Suppressor macrophage (primary cell): ENCODE data around the gene CAPN10.
"Not testable (repeated sequence)": the region's sequence is repeated elsewhere in the genome, so short reads cannot be mapped to it uniquely, and the experiment has no call there.

Source experiments
- DNase-seq, 4 experiments: peaks; one replicate each; pipeline ENCODE4 v3.0.0-alpha.2; 2020 to 2022
- total RNA-seq, 17 experiments: gene quantifications; one replicate each; lab custom pipeline; 2026; ENCODE audit warnings: mixed read lengths in 6 of 17, inconsistent platforms in 3 of 17; lab: John Stamatoyannopoulos, UW

Gene CAPN10, protein sequence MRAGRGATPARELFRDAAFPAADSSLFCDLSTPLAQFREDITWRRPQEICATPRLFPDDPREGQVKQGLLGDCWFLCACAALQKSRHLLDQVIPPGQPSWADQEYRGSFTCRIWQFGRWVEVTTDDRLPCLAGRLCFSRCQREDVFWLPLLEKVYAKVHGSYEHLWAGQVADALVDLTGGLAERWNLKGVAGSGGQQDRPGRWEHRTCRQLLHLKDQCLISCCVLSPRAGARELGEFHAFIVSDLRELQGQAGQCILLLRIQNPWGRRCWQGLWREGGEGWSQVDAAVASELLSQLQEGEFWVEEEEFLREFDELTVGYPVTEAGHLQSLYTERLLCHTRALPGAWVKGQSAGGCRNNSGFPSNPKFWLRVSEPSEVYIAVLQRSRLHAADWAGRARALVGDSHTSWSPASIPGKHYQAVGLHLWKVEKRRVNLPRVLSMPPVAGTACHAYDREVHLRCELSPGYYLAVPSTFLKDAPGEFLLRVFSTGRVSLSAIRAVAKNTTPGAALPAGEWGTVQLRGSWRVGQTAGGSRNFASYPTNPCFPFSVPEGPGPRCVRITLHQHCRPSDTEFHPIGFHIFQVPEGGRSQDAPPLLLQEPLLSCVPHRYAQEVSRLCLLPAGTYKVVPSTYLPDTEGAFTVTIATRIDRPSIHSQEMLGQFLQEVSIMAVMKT
- total RNA-seq = 9.6 to 43.4 (median 17.4) reads per million in 17 experiments

DNA sequence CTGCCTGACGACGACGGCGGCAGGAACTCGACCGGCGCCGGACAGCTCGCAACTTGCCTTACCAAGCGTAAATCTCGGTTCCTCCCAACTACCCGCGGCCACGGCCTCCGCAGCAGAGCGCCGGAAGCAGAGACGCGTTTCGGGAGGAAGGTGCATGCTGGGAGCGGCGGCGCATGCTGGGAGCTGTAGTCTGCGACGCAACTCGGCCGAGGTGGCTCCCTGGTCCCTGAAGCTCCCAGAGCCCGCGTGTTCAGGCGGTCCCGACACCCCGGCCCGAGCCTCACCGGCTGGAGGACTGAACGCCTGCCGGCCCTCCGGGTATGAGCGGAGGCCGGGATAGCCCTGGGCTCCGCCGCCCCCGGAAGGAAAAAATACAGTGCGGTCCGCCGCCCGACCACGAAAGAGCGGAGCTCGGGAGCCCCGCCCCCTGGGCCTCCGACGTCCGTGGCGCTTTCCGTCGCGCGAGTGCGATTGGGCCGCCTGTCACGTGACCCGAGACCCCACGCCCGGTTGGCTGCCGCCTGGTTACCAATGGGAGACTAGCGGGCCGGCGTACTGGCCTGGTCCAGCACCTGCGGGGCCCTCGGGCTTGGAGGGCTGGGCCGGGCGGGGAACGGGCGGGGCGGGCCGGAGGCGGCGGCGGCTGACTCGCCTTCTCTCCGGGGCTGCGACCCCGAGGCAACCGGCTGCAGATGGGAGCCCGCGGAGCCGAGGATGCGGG is at the start of gene CAPN10:
Gene CAPN10, plus strand, starts transcription at position 537 of the 721 bp plus-strand sequence. Its CDS starts 178 bp downstream, at position 715.
- peak; percentile 98 to 99 (median 98) for DNase-seq

DNA sequence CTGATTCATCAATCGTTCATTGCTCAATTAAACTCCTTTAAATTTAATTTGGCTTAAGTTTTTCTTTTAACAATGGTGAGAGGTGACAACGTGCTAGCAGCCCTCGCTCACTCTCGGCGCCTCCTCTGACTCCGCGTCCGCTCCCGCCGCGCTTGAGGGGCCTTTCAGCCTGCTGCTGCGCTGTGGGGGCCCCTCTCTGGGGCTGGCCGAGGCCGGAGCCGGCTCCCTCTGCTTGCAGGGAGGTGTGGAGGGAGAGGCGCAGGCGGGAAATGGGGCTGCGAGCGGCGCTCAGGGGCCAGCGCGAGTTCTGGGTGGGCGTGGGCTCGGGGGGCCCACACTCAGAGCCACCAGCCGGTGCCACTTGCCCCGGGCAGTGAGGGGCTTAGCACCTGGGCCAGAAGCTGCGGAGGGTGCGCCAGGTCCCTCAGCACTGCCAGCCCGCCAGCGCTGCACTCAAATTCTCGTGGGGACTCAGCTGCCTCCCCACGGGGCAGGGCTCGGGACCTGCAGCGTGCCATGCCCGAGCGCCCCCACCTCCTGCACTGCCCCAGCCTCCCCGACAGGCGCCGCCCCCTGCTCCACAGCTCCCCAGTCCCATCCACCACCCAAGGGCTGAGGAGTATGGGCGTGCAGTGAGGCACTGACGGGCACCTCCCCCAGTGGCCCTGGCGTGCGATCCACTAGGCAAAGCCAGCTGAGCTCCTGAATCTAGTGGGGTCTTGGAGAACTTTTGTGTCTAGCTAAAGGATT is 48.3 kb upstream of the CAPN10 start:
- no peak for DNase-seq

DNA sequence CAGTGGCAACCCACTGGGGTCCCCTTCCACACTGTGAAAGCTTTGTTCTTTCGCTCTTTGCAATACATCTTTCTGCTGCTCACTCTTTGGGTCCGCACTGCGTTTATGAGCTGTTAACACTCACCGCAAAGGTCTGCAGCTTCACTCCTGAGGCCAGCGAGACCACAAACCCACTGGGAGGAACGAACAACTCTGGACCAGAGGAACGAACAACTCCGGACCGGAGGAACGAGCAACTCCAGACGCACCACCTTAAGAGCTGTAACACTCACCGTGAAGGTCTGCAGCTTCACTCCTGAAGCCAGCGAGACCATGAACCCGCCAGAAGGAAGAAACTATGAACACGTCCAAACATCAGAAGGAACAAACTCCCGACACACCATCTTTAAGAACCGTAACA is 47.4 kb upstream of the CAPN10 start:
- not testable (repeated sequence) for DNase-seq

DNA sequence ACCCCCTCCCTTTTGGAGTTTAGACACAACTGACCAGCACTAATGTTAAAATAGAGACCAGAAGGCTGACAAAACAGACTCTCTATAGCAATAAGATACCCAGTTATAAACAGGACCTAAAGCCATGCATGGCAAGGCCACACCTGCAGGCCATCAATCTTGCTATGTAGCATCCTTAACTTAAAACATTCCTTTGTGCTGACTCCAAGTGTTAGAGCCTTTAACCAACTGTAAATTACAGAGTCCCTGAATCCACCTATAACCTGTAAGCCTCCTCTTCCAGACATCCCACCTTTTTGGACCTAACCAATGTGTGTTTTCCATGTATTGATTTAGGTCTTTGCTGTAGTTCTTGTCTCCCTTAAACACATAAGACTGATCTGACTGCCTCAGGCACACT is 46.6 kb upstream of the CAPN10 start:
- no peak for DNase-seq

DNA sequence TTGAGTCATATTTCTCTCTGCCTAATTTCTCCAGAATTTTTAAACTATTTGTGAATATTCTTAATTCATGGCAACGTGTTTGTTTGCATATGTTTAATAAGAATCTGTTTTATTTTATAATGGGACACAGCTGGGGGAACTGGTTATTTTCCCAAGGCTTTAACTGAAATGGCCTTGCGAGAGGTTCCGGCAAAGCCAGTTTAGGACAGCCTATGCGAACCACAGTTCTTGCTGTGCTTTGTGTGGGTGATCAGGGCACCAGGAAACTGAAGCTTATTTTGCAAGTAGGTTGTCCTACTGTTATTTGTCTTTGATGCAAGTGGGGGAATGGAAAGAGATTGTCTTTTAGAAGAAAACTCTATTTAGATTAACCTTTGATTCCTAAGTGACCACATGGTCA is 35.2 kb upstream of the CAPN10 start:
- DNase-seq = no peak

DNA sequence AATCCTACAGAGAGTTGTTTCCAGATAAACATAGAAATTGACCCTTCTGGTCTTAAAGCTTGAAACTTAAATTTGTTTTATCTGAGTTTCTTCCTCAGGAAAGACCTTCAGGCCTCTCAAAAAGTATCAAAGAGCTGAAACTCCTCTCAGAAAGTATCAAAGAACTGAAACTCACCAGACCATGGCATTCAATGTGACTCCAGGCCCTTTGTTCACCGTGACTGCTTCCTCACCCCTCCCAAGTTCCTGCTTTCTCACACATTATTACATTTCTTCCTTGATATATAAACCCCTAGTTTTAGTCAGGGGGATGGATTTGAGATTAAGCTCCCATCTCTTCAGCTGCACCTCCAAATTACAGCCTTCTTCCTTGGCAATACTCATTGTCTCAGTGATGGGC is 34.7 kb upstream of the CAPN10 start:
- no peak for DNase-seq

DNA sequence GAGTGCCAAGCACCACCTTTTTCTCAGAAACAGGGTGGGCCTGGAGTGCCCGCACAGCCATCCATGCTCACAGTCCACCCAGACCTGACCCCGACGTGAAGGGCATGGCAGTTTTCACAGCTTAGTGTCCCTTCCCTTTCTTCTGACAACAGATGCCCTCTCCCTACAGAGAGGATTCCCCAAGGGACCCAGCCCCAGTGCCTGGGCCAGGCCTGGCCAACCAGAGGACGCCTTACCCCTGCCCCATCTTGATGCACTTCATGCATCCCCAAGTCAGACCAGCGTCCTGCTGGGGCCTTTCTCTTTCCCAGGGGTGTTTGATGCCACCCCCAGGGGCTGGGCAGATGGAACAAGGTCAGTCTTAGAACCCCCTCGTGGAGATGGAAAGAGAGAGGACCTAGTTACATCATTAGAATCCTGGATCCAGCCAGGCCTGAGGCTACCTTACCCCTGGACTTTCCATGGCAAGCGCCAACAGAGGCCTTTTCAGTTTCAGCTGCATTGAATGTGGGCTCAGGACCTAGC is 32.5 kb upstream of the CAPN10 start:
- DNase-seq = no peak

DNA sequence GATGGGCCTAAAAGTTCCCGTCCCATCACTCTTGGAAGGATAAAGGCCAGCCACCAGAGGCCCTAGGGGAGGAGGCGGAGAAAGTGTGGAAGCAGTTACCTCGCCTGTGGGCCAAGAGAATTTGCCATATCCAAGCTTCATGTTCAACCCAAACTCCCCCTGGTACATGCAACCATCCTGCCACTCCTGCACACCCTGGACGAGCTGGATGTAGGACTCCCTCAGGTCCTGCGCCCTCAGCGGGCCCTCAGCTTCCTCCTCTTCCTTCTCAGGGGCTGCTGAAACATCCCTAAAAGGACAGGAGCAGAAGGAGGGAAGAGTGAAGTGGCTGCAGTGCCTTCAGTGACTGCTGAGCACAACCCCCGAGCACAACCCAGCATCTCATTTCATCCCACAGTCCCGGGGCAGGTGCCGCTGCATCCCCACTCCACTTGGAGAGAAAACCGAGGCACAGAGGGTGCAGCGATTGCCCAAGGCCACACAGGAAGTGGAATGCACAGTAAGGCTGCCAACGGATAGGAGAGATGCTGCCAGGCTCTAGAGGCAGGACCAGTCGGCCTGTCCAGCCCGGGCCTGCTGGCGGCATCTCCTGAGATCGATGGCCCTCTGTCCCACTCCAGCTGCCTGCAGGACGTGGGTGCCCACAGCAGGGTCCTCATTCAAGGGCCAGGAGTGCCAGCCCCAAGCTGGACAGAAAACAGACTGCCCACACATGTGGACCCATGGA is 31.6 kb upstream of the CAPN10 start:
- DNase-seq = no peak

DNA sequence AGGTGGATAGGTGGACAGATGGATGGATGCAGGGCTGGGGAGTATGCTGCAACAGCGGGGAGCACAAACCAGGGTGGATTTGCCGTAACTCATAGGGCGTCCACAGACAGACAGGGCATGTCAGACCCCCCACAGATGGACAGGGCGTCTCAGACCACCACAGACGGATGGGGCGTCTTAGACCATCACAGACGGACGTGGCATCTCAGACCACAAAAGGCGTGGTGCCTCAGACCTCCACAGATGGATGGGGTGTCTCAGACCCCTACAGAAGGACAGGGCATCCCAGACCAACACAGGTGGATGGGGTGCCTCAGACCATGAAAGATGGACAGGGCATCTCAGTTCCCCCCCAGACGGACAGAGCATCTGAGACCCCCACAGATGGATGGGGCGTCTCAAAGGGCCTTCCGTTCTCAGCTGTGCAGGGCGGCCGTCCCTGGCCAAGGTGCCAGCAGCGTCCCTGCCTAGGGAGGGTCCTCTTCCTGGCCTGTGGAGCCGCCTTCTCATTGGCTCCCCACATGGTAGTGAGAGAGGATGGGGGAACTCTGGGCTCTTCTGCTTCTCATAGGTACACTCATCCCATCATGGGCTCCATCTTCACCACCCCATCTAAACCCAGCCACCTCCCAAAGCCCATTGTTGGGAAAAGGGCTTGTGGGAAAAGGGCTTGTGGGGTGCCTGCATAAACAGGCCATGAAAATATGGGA is 30.8 kb upstream of the CAPN10 start:
- no peak for DNase-seq

DNA sequence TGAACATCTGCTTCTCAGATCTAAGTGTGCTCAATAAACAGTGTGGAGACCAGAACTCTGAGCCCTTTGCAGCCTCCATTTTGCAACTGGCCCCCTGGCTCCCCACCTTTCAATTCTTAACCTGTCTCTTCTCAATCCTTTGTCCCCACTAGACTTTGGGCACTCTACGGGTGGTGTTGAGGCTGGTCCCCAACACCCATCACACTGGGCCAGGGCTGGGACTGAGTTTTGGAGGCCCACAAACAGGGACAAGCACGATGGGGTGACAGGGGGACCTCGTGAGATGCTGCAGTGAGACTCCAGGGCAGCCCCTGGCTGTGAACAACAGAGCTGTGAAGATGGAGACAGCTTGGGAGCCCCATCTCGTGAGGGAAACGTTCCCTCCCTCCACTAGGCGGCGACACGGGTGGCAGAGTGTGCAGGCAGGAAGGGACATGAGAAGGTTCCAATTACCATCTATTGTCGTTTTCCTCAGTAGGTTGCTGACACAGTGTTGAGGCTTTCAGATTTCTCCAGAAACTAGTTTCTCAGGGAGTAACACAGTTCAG is 29.9 kb upstream of the CAPN10 start:
- DNase-seq = peak; percentile 33 to 71 (median 52)

DNA sequence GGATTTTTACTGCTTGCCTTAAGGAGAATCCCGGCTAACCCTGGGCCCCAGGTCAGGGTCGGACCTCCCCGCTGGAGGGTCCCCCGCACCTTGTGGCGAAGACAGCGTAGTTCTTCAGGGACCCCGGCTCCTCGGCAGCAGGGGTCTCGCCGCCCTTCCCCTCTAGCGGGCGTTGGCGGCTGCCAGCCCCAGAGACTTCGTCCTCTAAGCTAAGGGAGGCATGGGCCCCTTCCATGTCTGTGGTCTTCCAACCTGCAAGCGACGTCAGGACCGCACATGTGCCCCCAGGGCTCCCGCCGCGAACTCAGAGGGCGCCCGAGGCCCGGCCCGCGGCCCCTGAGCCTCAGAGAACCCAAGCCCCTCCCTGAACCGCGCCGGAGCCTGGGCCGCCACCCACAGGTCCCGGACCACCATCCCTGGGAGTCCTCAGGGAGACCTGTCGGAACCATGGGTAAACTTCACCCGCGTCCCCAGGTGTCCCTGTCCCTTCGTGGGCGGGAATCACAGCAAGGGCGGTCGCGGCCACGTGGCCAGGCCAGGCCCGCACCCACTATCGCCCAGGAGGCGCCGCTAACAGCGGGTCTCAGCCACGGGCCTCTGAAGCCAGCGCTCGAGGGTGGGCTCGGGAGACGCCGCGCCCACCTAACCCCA is 29.3 kb upstream of the CAPN10 start:
- DNase-seq = no peak

DNA sequence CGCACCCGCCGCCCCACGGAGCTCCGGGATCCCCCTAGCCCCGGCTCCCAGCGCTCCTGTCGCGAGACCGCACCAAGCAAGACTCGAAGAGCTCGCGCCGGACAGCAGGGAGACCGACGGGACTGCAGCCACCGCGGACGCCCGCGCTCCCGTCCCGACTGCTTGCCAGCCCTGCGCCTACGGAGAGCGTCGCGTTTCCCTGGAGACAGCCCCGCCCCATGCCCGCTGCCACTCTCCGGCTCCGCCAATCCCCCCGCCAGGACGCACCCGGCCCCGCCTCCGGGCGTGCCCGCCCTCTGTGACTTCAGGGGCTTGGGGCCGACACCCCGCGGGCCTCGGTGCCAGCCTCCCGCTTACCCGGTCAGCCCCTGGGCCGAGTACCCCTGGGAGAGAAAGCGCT is 28.7 kb upstream of the CAPN10 start, which contains the start of gene ANKMY1:
Gene ANKMY1, minus strand, starts transcription at position 181 of the 400 bp plus-strand sequence. CDS start 653 bp downstream, outside the sequence.
- DNase-seq = peak; percentile 69 to 90 (median 76)

DNA sequence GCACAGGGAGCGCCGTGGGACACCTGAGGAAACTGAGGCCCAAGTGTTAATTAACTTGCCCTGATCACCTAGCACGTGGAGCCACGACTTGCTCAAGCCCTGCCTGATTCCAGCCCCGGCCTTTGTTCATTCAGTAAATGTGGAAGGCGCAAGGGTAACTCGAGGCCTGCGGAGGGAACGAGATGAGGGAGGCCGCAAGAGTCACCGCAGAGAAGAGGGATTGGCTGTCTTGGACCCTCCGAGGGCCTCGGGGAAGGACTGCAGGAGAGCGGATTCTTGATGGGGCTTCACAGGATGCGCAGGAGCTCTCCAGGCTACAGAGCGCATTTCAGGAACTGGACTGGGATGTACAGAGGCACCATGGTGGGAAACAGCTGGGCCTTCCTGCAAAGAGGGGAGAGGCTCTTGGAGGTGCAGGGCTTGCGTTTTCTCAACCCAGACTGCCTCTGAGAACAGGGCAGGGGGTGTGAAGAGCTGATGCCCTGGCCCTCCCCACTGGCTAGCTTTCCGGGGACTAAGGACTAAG is 28.2 kb upstream of the CAPN10 start:
- DNase-seq = no peak

DNA sequence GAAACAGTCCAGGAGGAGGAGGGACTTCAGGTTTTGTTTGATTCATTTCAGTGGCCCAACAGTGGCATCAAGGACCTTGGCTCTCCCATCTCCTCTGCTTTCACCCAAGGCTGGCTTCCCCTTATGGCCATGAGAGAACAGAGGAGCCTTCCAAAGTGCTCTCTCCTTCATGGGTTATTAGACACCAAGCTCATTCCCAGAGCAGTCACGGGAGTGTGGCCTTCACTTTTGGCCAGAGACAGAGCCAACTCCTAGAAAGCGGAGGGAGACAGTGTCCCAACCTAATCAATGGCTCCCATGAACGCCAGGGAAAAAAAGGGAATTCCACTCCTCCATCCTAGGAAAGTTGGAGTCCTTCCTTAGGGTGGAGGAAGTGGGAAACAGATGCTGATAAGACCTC is 27.2 kb upstream of the CAPN10 start:
- no peak for DNase-seq

DNA sequence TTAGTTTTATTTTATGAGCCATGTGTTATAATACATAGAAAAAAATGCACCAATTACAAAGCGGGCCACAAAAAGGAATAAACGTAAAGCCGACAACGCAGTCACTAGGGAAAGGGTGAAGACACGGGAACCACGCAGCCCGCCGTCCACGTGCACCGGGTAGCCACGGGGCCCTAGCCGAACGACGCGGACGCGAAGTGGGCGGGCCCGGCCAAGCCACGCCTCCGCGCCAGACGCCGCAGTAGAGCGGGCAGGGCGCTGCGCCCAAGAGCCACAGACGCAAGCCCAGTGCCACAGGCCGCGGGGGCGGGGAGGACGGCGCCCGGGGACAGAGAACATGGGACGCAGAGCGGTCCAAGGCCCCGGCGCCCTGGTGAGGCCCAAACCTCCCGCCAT is 26.5 kb upstream of the CAPN10 start, which contains the start of gene DUSP28:
Gene DUSP28, plus strand, starts transcription at position 274 of the 396 bp plus-strand sequence. CDS start 328 bp downstream, outside the sequence.
- peak; percentile 98 to 99 (median 98) for DNase-seq

DNA sequence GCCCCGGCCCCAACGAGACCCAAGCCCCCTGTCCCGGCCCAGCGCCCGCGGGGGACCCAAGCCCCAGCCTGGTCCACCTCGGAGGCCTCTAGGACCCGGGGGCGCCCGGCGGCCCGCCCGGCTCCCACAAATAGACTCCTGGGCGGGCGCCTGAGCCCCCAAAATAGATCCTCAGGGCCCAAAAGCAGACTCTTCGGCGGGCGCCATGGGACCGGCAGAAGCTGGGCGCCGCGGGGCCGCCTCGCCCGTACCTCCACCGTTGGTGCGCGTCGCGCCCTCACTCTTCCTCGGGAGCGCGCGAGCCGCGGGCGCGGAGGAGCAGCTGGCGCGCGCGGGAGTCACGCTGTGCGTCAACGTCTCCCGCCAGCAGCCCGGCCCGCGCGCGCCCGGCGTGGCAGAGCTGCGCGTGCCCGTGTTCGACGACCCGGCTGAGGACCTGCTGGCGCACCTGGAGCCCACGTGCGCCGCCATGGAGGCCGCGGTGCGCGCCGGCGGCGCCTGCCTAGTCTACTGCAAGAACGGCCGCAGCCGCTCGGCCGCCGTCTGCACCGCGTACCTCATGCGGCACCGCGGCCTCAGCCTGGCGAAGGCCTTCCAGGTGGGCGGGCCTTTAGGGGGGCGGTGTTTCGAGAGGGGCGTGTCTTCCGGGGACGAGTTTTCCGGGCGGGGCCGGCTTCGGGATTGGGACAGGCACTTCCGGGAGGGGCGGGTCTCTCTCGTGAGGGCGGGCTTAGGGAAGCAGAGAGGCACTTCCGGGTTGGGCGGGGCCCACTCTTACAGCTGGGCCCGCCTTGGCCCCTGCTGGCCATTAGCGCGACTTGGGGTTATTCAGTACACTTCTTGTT is 25.8 kb upstream of the CAPN10 start:
- peak; percentile 99 to 100 (median 99) for DNase-seq

DNA sequence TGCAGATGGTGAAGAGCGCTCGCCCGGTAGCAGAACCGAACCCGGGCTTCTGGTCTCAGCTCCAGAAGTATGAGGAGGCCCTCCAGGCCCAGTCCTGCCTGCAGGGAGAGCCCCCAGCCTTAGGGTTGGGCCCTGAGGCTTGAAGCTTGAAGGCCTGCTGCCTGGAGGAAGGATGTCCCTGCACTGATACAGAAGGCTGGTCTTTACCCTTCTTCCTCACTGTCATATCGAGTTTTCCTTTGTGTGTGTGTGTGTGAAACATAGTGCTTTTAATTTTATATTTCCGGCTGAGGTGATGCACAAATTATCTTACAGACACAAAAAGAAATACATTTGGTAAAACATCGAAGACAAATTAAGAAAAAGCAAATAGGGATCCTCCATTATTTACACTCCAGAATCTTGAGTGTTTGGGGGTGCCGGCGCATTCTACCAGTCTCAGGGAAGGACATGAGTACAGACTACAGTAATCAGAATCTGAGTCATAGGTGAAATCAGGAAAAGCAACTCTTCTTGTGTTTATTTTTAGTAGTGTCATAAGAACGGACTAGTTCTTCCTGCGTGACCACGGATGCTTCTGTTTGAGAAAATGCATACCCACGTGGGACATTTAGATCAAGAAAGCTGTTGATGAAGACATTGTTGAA is 25.1 kb upstream of the CAPN10 start:
- peak; percentile 71 to 90 (median 80) for DNase-seq

DNA sequence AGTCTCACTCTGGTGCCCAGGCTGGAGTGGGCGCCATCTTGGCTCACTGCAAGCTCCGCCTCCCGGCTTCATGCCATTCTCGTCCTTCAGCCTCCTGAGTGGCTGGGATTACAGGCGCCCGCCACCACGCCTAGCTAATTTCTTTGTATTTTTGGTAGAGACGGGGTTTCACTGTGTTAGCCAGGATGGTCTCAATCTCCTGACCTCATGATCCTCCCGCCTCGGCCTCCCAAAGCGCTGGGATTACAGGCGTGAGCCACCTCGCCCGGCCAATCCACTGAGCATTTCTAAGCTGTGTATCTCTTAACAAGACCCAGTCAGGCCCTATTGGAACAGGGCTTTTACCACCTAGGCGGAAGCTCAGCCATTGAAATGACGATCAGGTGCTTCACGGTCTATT is 23.3 kb upstream of the CAPN10 start:
- not testable (repeated sequence) for DNase-seq
